GM12801 (cell line): ENCODE results near the gene PRRC2B.

Source experiments
- CTCF ChIP-seq: IDR thresholded peaks from one replicate; pipeline ENCODE4 v1.5.1; 2011; ENCODE audit warnings: control low read depth; ENCODE audit not compliant: insufficient read length; ENCODE audit errors: extremely low read depth

PRRC2B gene

GRCh38 chr9:131543141-131543540, 149.3 kb downstream of the PRRC2B start:
- no peak for TF ChIP-seq CTCF

- no peak for TF ChIP-seq CTCF
Observed at GRCh38 chr9:131545003-131545785, 151.3 kb downstream of the PRRC2B start, which contains the start of gene PRRT1B. TSS of gene PRRT1B (plus strand) at chr9:131545523. CDS start at chr9:131545616, 93 bp downstream.

- TF ChIP-seq CTCF, result no peak
Observed at GRCh38 chr9:131545786-131546335, 152.0 kb downstream of the PRRC2B start.

- no peak for TF ChIP-seq CTCF
Observed at GRCh38 chr9:131546336-131547084, 152.6 kb downstream of the PRRC2B start.
